Chondrocyte (in vitro differentiated cells): Measurements from ENCODE around the gene GUCY2F. TPM values are rescaled to one million over a fixed set of nuclear protein-coding genes. Genes with fewer than 3 reads are reported as not detected.

Experiments used
- DNase-seq: peaks from one replicate; pipeline ENCODE4 v3.0.0; 2021; ENCODE audit warnings: mixed read lengths, low spot score
- H3K27ac Mint-ChIP-seq: one replicate; pipeline ENCODE4 v1.8.0; 2021; ENCODE audit warnings: mild to moderate bottlenecking, moderate library complexity, mixed read lengths; ENCODE audit not compliant: unreplicated experiment
- H3K27me3 Mint-ChIP-seq: 2 replicates; pipeline ENCODE4 v1.8.0; 2021; ENCODE audit warnings: low read depth, mixed read lengths
- H3K36me3 Mint-ChIP-seq: 2 replicates; pipeline ENCODE4 v1.8.0; 2021; ENCODE audit warnings: low read depth, mixed read lengths
- H3K4me1 Mint-ChIP-seq: 2 replicates; pipeline ENCODE4 v1.8.0; 2021; ENCODE audit warnings: low read depth, mild to moderate bottlenecking, mixed read lengths
- H3K4me3 Mint-ChIP-seq: one replicate; pipeline ENCODE4 v1.8.0; 2021; ENCODE audit warnings: mild to moderate bottlenecking, moderate library complexity, mixed read lengths; ENCODE audit not compliant: unreplicated experiment
- H3K9me3 Mint-ChIP-seq: 2 replicates; pipeline ENCODE4 v1.8.0; 2021; ENCODE audit warnings: low read depth, mixed read lengths
- CTCF ChIP-seq: fragments of 200-600 bp; sonication (generic); IDR thresholded peaks from 2 replicates; pipeline ENCODE4 v1.5.0; 2021; ENCODE audit warnings: antibody characterized with exemption, mild to moderate bottlenecking, moderate library complexity
- total RNA-seq: library from RNA; stranded (reverse); gene quantifications from 3 replicates; pipeline ENCODE4 v1.2.1, GENCODE V29; 2021

Gene GUCY2F
- total RNA-seq, 1 donor from 2014 or later: not detected

- no peak overlapping the region for H3K27ac Mint-ChIP-seq
- H3K4me3 Mint-ChIP-seq: no peak overlapping the region
- TF ChIP-seq CTCF: no peak
- peaks cover 1% of the 10 kb centered on the region for H3K9me3 Mint-ChIP-seq
- no peak for DNase-seq
- H3K36me3 Mint-ChIP-seq: no peaks in the 10 kb centered on the region
- H3K27me3 Mint-ChIP-seq: no peaks in the 10 kb centered on the region
- H3K4me1 Mint-ChIP-seq: peaks cover 27% of the 10 kb centered on the region
Measured at GRCh38 chrX:109373468-109373867, 108.4 kb downstream of the GUCY2F start.

GRCh38 chrX:109372716-109373115 is 109.2 kb downstream of the GUCY2F start:
- Mint-ChIP-seq H3K4me1 (peaks cover 27% of the 10 kb centered on the region), H3K27ac (no peak overlapping the region), H3K27me3 (no peaks in the 10 kb centered on the region), H3K36me3 (no peaks in the 10 kb centered on the region), H3K4me3 (no peak overlapping the region), H3K9me3 (peaks cover 6% of the 10 kb centered on the region)
- no peak for DNase-seq
- TF ChIP-seq CTCF: no peak

- H3K4me1 Mint-ChIP-seq: peaks cover 27% of the 10 kb centered on the region
- no peak overlapping the region for H3K27ac Mint-ChIP-seq
- no peaks in the 10 kb centered on the region for H3K36me3 Mint-ChIP-seq
- H3K27me3 Mint-ChIP-seq: no peaks in the 10 kb centered on the region
- peak; percentile 16 for TF ChIP-seq CTCF
- no peak overlapping the region for H3K4me3 Mint-ChIP-seq
- peaks cover 6% of the 10 kb centered on the region for H3K9me3 Mint-ChIP-seq
- no peak for DNase-seq
Measured at GRCh38 chrX:109372291-109372690, 109.6 kb downstream of the GUCY2F start.

GRCh38 chrX:109362101-109362500 is 119.8 kb downstream of the GUCY2F start:
- Mint-ChIP-seq H3K36me3 (no peaks in the 10 kb centered on the region), H3K27me3 (no peaks in the 10 kb centered on the region), H3K4me1 (peaks cover 9% of the 10 kb centered on the region), H3K4me3 (no peak overlapping the region), H3K27ac (no peak overlapping the region), H3K9me3 (peaks cover 5% of the 10 kb centered on the region)
- DNase-seq: no peak
- no peak for TF ChIP-seq CTCF

- Mint-ChIP-seq H3K4me3 (no peak overlapping the region), H3K27ac (no peak overlapping the region), H3K4me1 (peaks cover 9% of the 10 kb centered on the region), H3K36me3 (no peaks in the 10 kb centered on the region), H3K9me3 (peaks cover 5% of the 10 kb centered on the region), H3K27me3 (no peaks in the 10 kb centered on the region)
- DNase-seq: no peak
- TF ChIP-seq CTCF: no peak
Measured at GRCh38 chrX:109360301-109360700, 121.6 kb downstream of the GUCY2F start.
